Measurements from ENCODE around the gene UQCRFS1. TPM values are rescaled to one million over a fixed set of nuclear protein-coding genes. Genes with fewer than 3 reads are reported as not detected.
"Not testable (repeated sequence)": the region's sequence is repeated elsewhere in the genome, so short reads cannot be mapped to it uniquely, and the experiment has no call there.

The UQCRFS1 gene
- polyA plus RNA-seq, 1 of the 3 experiments (the other 2 are of a cell fraction): 36.7 TPM

DNA sequence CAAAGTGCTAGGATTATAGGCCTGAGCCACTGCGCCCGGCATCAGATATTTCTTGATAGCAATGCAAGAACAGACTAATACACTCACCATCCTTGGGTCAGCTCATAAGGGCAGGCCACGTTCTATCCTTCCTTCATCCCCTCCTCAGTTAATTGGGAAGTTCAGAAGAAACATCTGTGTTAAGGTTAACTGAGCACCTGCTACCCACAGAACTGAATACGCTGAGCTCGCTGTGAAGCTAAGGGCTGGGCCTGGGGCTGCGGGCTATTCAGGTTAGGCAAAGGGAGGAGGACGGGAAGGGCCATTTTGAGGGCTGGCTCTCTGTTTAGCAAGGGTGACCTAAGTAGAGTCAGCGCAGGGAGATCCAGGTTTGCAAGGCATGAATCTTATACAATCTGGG, 43.0 kb upstream of the UQCRFS1 start (continued):
- TF ChIP-seq, protein P1, sequence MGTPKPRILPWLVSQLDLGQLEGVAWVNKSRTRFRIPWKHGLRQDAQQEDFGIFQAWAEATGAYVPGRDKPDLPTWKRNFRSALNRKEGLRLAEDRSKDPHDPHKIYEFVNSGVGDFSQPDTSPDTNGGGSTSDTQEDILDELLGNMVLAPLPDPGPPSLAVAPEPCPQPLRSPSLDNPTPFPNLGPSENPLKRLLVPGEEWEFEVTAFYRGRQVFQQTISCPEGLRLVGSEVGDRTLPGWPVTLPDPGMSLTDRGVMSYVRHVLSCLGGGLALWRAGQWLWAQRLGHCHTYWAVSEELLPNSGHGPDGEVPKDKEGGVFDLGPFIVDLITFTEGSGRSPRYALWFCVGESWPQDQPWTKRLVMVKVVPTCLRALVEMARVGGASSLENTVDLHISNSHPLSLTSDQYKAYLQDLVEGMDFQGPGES (IDR thresholded peaks at IDR 0.05; ENCODE audit: low read depth, low read length): no peak
- TF ChIP-seq, protein P2, sequence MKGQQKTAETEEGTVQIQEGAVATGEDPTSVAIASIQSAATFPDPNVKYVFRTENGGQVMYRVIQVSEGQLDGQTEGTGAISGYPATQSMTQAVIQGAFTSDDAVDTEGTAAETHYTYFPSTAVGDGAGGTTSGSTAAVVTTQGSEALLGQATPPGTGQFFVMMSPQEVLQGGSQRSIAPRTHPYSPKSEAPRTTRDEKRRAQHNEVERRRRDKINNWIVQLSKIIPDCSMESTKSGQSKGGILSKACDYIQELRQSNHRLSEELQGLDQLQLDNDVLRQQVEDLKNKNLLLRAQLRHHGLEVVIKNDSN (IDR thresholded peaks at IDR 0.05; ENCODE audit: borderline replicate concordance, low read depth): no peak
- TF ChIP-seq, protein P3, sequence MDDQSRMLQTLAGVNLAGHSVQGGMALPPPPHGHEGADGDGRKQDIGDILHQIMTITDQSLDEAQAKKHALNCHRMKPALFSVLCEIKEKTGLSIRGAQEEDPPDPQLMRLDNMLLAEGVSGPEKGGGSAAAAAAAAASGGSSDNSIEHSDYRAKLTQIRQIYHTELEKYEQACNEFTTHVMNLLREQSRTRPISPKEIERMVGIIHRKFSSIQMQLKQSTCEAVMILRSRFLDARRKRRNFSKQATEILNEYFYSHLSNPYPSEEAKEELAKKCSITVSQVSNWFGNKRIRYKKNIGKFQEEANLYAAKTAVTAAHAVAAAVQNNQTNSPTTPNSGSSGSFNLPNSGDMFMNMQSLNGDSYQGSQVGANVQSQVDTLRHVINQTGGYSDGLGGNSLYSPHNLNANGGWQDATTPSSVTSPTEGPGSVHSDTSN (IDR thresholded peaks at IDR 0.05): no peak
- no peak for TF ChIP-seq NRF1 (IDR thresholded peaks at IDR 0.05; ENCODE audit: low read depth, low read length)

DNA sequence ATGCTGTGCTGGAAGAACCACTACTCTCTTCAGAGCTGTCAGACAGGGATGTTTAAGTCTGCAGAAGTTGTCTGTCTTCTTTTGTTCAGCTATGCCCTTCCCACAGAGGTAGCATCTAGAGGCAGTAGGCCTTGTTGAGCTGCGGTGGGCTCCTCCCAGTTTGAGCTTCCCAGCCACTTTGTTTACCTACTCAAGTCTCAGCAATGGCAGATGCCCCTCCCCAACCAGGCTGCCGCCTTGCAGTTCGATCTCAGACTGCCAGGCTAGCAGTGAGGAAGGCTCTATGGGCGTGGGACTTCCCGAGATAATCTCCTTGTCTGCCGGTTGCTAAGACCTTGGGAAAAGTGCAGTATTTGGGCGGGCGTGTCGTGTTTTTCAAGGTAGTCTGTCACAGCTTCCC, 42.1 kb upstream of the UQCRFS1 start:
- TF ChIP-seq NFIC (IDR thresholded peaks at IDR 0.05; ENCODE audit: borderline replicate concordance) (no peak), GABPA (IDR thresholded peaks at IDR 0.05; ENCODE audit: low read depth) (no peak), ELF1 (IDR thresholded peaks at IDR 0.05) (no peak), GATA2 (CRISPR knock-in tag; IDR thresholded peaks at IDR 0.05) (no peak), FOXJ3 (CRISPR knock-in tag; IDR thresholded peaks at IDR 0.05) (no peak), FOSL2 (IDR thresholded peaks at IDR 0.05; ENCODE audit: borderline replicate concordance, low read depth) (no peak), RXRA (IDR thresholded peaks at IDR 0.05; ENCODE audit: borderline replicate concordance, low read depth) (no peak), RCOR1 (IDR thresholded peaks at IDR 0.05; ENCODE audit: low read length) (no peak), POLR2AphosphoS5 (IDR thresholded peaks at IDR 0.05; ENCODE audit: low read depth, low read length) (no peak), RAD21 (IDR thresholded peaks at IDR 0.05; ENCODE audit: low read length) (no peak)
- TF ChIP-seq, protein P4, sequence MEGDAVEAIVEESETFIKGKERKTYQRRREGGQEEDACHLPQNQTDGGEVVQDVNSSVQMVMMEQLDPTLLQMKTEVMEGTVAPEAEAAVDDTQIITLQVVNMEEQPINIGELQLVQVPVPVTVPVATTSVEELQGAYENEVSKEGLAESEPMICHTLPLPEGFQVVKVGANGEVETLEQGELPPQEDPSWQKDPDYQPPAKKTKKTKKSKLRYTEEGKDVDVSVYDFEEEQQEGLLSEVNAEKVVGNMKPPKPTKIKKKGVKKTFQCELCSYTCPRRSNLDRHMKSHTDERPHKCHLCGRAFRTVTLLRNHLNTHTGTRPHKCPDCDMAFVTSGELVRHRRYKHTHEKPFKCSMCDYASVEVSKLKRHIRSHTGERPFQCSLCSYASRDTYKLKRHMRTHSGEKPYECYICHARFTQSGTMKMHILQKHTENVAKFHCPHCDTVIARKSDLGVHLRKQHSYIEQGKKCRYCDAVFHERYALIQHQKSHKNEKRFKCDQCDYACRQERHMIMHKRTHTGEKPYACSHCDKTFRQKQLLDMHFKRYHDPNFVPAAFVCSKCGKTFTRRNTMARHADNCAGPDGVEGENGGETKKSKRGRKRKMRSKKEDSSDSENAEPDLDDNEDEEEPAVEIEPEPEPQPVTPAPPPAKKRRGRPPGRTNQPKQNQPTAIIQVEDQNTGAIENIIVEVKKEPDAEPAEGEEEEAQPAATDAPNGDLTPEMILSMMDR (IDR thresholded peaks at IDR 0.05): no peak
- TF ChIP-seq, protein P5, sequence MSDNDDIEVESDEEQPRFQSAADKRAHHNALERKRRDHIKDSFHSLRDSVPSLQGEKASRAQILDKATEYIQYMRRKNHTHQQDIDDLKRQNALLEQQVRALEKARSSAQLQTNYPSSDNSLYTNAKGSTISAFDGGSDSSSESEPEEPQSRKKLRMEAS (IDR thresholded peaks at IDR 0.05; ENCODE audit: low read depth): no peak
- H3K4me3 ChIP-seq (ENCODE audit: low read depth in 2 of 2, low read length in 1 of 2): no peak overlapping the region
- DNase-seq: no peak
- H3K9me2 ChIP-seq: no peaks in the 10 kb centered on the region
- no peak overlapping the region for H3K27ac ChIP-seq (ENCODE audit: low read depth in 2 of 2, low read length in 1 of 2)
- no peaks in the 10 kb centered on the region for H3F3A ChIP-seq (replicated peaks; ENCODE audit: insufficient read depth)
- no peak overlapping the region for H3K4me2 ChIP-seq
- H2AFZ ChIP-seq (ENCODE audit: low read depth): no peak overlapping the region
- H3K27me3 ChIP-seq (ENCODE audit: insufficient read depth): no peaks in the 10 kb centered on the region
- no peaks in the 10 kb centered on the region for H3K9me3 ChIP-seq
- ChIA-PET POLR2A (no interaction called here), CTCF (interaction anchor here (2.7 kb wide), 1 partner anchor 9 kb away, joined by 18 read pairs; no protein-coding TSS in a partner anchor)
- WGBS (ENCODE audit: low lambda C conversion rate): 41% methylated on average over 9 of the region's 9 CpGs
- H4K20me1 ChIP-seq (ENCODE audit: insufficient read depth): no peaks in the 10 kb centered on the region
- H3K36me3 ChIP-seq (replicated peaks in 1 of 2; ENCODE audit: control insufficient read depth in 1 of 2, insufficient read depth in 2 of 2, low read length in 1 of 2): no peaks in the 10 kb centered on the region
- H3K79me2 ChIP-seq (ENCODE audit: insufficient read depth): no peaks in the 10 kb centered on the region
- H3K4me1 ChIP-seq (ENCODE audit: control insufficient read depth in 1 of 2, insufficient read depth in 2 of 2, low read depth in 1 of 2, low read length in 1 of 2): no peaks in the 10 kb centered on the region
- no peak overlapping the region for H3K9ac ChIP-seq

DNA sequence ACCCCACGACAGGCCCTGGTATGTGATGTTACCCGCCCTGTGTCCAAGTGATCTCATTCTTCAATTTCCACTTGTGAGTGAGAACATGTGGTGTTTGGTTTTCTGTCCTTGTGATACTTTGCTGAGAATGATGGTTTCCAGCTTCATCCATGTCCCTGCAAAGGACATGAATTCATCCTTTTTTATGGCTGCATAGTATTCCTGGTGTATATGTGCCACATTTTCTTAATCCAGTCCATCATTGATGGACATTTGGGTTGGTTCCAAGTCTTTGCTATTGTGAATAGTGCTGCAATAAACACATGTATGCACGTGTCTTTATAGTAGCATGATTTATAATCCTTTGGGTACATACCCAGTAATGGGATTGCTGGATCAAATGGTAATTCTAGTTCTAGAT, 36.8 kb upstream of the UQCRFS1 start:
- H3K9ac ChIP-seq; H3K9me2 ChIP-seq; H3F3A ChIP-seq (replicated peaks; ENCODE audit: insufficient read depth); H4K20me1 ChIP-seq (ENCODE audit: insufficient read depth); H3K36me3 ChIP-seq (replicated peaks in 1 of 2; ENCODE audit: control insufficient read depth in 1 of 2, insufficient read depth in 2 of 2, low read length in 1 of 2); H2AFZ ChIP-seq (ENCODE audit: low read depth); H3K79me2 ChIP-seq (ENCODE audit: insufficient read depth); H3K9me3 ChIP-seq; H3K27ac ChIP-seq (ENCODE audit: low read depth in 2 of 2, low read length in 1 of 2); POLR2A ChIA-PET; H3K4me3 ChIP-seq (ENCODE audit: low read depth in 2 of 2, low read length in 1 of 2); DNase-seq; H3K4me2 ChIP-seq: not testable (repeated sequence)
- Histone ChIP-seq H3K4me1 (ENCODE audit: control insufficient read depth in 1 of 2, insufficient read depth in 2 of 2, low read depth in 1 of 2, low read length in 1 of 2) (peaks cover 0 to 12% of the 10 kb centered on the region in 2 experiments; a peak in 2 of 4 replicates), H3K27me3 (ENCODE audit: insufficient read depth) (peaks cover 19% of the 10 kb centered on the region; the same call in 1 of the 2 replicates)
- CTCF ChIA-PET: interaction anchor here (2.0 kb wide), 1 partner anchor 11 kb away, joined by 12 read pairs; no protein-coding TSS in a partner anchor
- WGBS (ENCODE audit: low lambda C conversion rate): 14% methylated on average over 3 of the region's 3 CpGs
